PC-9 (cell line): ENCODE data around the gene PRIMA1. TPM values are rescaled to one million over a fixed set of nuclear protein-coding genes. Genes with fewer than 3 reads are reported as not detected.

Source experiments
- BruUV-seq: library from RNA; stranded (reverse); fragments of 400-500 nt; replicated peaks from 2 replicates; lab custom pipeline; 2021; lab: Mats Ljungman, UMichigan
- CTCF ChIA-PET: fragments of 300-600 bp; sonication (Branson Sonifier 250); formaldehyde crosslinking; loops from one replicate; lab custom pipeline; 2022; ENCODE audit warnings: antibody characterized with exemption; lab: Charles Lee
- POLR2A ChIA-PET: fragments of 300-600 bp; sonication (Branson Sonifier 250); formaldehyde crosslinking; loops from one replicate; lab custom pipeline; 2022; ENCODE audit warnings: antibody characterized with exemption; ENCODE audit not compliant: unreplicated experiment; lab: Charles Lee
- DNase-seq, 2 experiments: peaks; one replicate each; pipeline versions ENCODE4 v3.0.0 to v3.0.0-alpha.2; 2015 to 2022; ENCODE audit warnings: mixed read lengths in 1 of 2
- H2AFZ ChIP-seq: fragments of 200-600 bp; sonication (generic); 2 replicates; pipeline ENCODE4 v1.8.1; 2017; ENCODE audit warnings: antibody characterized with exemption
- H3F3A ChIP-seq: fragments of 200-600 bp; sonication (generic); 2 replicates; pipeline ENCODE4 v1.8.1; 2017; ENCODE audit warnings: antibody characterized with exemption, mild to moderate bottlenecking, low read depth; ENCODE audit not compliant: insufficient read depth
- H3K27ac ChIP-seq: fragments of 200-600 bp; sonication (generic); 2 replicates; pipeline ENCODE4 v1.6.1; 2016; ENCODE audit warnings: mixed run types
- H3K27me3 ChIP-seq: fragments of 200-600 bp; sonication (generic); 2 replicates; pipeline ENCODE4 v1.6.1; 2016; ENCODE audit warnings: low read depth, mixed run types; ENCODE audit not compliant: insufficient read depth
- H3K36me3 ChIP-seq: fragments of 200-600 bp; sonication (generic); 2 replicates; pipeline ENCODE4 v1.6.1; 2016; ENCODE audit warnings: low read depth, mixed run types
- H3K4me1 ChIP-seq: fragments of 200-600 bp; sonication (generic); replicated peaks from 2 replicates; pipeline ENCODE4 v1.6.1; 2016; ENCODE audit warnings: mixed run types; ENCODE audit not compliant: insufficient read depth
- H3K4me2 ChIP-seq: fragments of 200-600 bp; sonication (generic); 2 replicates; pipeline ENCODE4 v1.6.1; 2017; ENCODE audit warnings: mixed run types
- H3K4me3 ChIP-seq: fragments of 200-600 bp; sonication (generic); 2 replicates; pipeline ENCODE4 v1.6.1; 2016; ENCODE audit warnings: mixed run types
- H3K79me2 ChIP-seq: fragments of 200-600 bp; sonication (generic); 2 replicates; pipeline ENCODE4 v1.6.1; 2017; ENCODE audit warnings: low read depth, mixed run types
- H3K9me2 ChIP-seq: fragments of 200-600 bp; sonication (generic); 2 replicates; pipeline ENCODE4 v1.8.1; 2017; ENCODE audit warnings: mild to moderate bottlenecking; ENCODE audit not compliant: insufficient read depth
- H3K9me3 ChIP-seq: fragments of 200-600 bp; sonication (generic); 2 replicates; pipeline ENCODE4 v1.8.1; 2016; ENCODE audit warnings: low read depth; ENCODE audit not compliant: insufficient read depth
- H4K20me1 ChIP-seq: fragments of 200-600 bp; sonication (generic); 2 replicates; pipeline ENCODE4 v1.8.1; 2017; ENCODE audit not compliant: insufficient read depth
- CTCF ChIP-seq: fragments of 200-600 bp; sonication (generic); conservative IDR thresholded peaks from 2 replicates; pipeline ENCODE4 v1.6.1; 2017; ENCODE audit warnings: mixed run types, antibody characterized with exemption, mild to moderate bottlenecking, moderate library complexity
- EZH2 ChIP-seq: fragments of 200-600 bp; sonication (generic); IDR thresholded peaks from 2 replicates; pipeline ENCODE4 v1.8.0; 2017; ENCODE audit warnings: antibody characterized with exemption, low read depth
- intact Hi-C: fragments of 100-400 bp; cut with micrococcal nuclease; formaldehyde crosslinking; loops from one replicate; pipeline ENCODE4 v1.10.0; 2022; ENCODE audit not compliant: unreplicated experiment
- total RNA-seq: library from RNA; stranded (reverse); gene quantifications from 2 replicates; pipeline ENCODE4 v1.2.3, GENCODE V29; 2021

PRIMA1 gene
- total RNA-seq, 1 experiment from 2014 or later: not detected

- H3K9me2 ChIP-seq: no peaks in the 10 kb centered on the region
- ChIA-PET CTCF (no interaction called here), POLR2A (no interaction called here)
- BruUV-seq: no TSS peak
- intact Hi-C loops: no loop called here
- no peak overlapping the region for H3K4me3 ChIP-seq
- no peaks in the 10 kb centered on the region for H3K36me3 ChIP-seq
- H3K4me1 ChIP-seq: no peaks in the 10 kb centered on the region
- no peak for DNase-seq
- H3K27me3 ChIP-seq: peaks cover 28% of the 10 kb centered on the region
- H3K4me2 ChIP-seq: no peak overlapping the region
- H4K20me1 ChIP-seq: no peaks in the 10 kb centered on the region
- no peaks in the 10 kb centered on the region for H3K9me3 ChIP-seq
- no peak for TF ChIP-seq CTCF
- TF ChIP-seq EZH2: no peak
- H3F3A ChIP-seq: no peaks in the 10 kb centered on the region
- no peaks in the 10 kb centered on the region for H3K79me2 ChIP-seq
- H2AFZ ChIP-seq: no peak overlapping the region
- H3K27ac ChIP-seq: no peak overlapping the region
These were observed 87.4 kb downstream of the PRIMA1 start for GRCh38 chr14:93700928-93701327.

- ChIA-PET CTCF (no interaction called here), POLR2A (no interaction called here)
- H3K79me2 ChIP-seq: no peaks in the 10 kb centered on the region
- no peaks in the 10 kb centered on the region for H3K9me3 ChIP-seq
- H3K9me2 ChIP-seq: no peaks in the 10 kb centered on the region
- no TSS peak for BruUV-seq
- TF ChIP-seq CTCF (no peak), EZH2 (no peak)
- H3F3A ChIP-seq: no peaks in the 10 kb centered on the region
- no peaks in the 10 kb centered on the region for H4K20me1 ChIP-seq
- no peak overlapping the region for H3K4me3 ChIP-seq
- H3K4me2 ChIP-seq: no peak overlapping the region
- H3K36me3 ChIP-seq: no peaks in the 10 kb centered on the region
- intact Hi-C loops: no loop called here
- H3K4me1 ChIP-seq: no peaks in the 10 kb centered on the region
- H3K27ac ChIP-seq: no peak overlapping the region
- no peak for DNase-seq
- H3K27me3 ChIP-seq: peaks cover 27% of the 10 kb centered on the region
- no peak overlapping the region for H2AFZ ChIP-seq
These were observed 94.4 kb downstream of the PRIMA1 start for GRCh38 chr14:93693914-93694313.

GRCh38 chr14:93691042-93691780 is 97.1 kb downstream of the PRIMA1 start:
- Histone ChIP-seq H3K4me1 (no peaks in the 10 kb centered on the region), H3K9me2 (no peaks in the 10 kb centered on the region), H3K27me3 (peaks cover 40% of the 10 kb centered on the region), H3K9me3 (no peaks in the 10 kb centered on the region), H3F3A (no peaks in the 10 kb centered on the region), H2AFZ (no peak overlapping the region), H3K36me3 (no peaks in the 10 kb centered on the region), H3K4me3 (no peak overlapping the region), H3K79me2 (no peaks in the 10 kb centered on the region), H4K20me1 (no peaks in the 10 kb centered on the region), H3K27ac (no peak overlapping the region), H3K4me2 (no peak overlapping the region)
- intact Hi-C loops: no loop called here
- POLR2A ChIA-PET: no interaction called here
- TF ChIP-seq EZH2 (no peak), CTCF (no peak)
- no TSS peak for BruUV-seq
- CTCF ChIA-PET: no interaction called here
- DNase-seq: no peak
